ENCODE results near the gene CFAP251. TPM values are rescaled to one million over a fixed set of nuclear protein-coding genes. Genes with fewer than 3 reads are reported as not detected.

Gene CFAP251
- total and polyA plus RNA-seq, 7 donors: 0.68 to 3.0 (median 1.1) TPM; not detected in 1

GRCh38 chr12:121968876-121969275, 50.5 kb downstream of the CFAP251 start:
- Histone ChIP-seq H3K9me3 (no peaks in the 10 kb centered on the region), H3K27ac (no peak overlapping the region), H3K4me3 (no peak overlapping the region), H3K36me3 (no peaks in the 10 kb centered on the region), H3K27me3 (no peaks in the 10 kb centered on the region), H3K4me1 (peaks cover 0 to 16% (median 7%) of the 10 kb centered on the region in 4 donors)
- no peak for TF ChIP-seq POLR2A (IDR thresholded peaks at IDR 0.05)
- no peak for TF ChIP-seq EP300 (IDR thresholded peaks at IDR 0.05)
- no peak for TF ChIP-seq CTCF (IDR thresholded peaks at IDR 0.05)
- no peak for TF ChIP-seq POLR2AphosphoS5 (IDR thresholded peaks at IDR 0.05)
- WGBS, 2 donors: 65 to 84% methylated on average over 10 of the region's 10 CpGs
- DNase-seq: no peak
- intact Hi-C loops (cut with DNase I): no loop called here

GRCh38 chr12:121969726-121970125, 51.3 kb downstream of the CFAP251 start:
- no peaks in the 10 kb centered on the region for H3K9me3 ChIP-seq
- TF ChIP-seq EP300 (IDR thresholded peaks at IDR 0.05) (no peak), CTCF (IDR thresholded peaks at IDR 0.05) (no peak), POLR2AphosphoS5 (IDR thresholded peaks at IDR 0.05) (no peak), POLR2A (IDR thresholded peaks at IDR 0.05) (no peak)
- intact Hi-C loops (cut with DNase I): no loop called here
- no peak overlapping the region for H3K27ac ChIP-seq
- no peaks in the 10 kb centered on the region for H3K27me3 ChIP-seq
- peaks cover 0 to 10% (median 7%) of the 10 kb centered on the region in 4 donors for H3K4me1 ChIP-seq
- 78 to 83% methylated on average over 4 of the region's 4 CpGs for WGBS, 2 donors
- no peak for DNase-seq
- no peaks in the 10 kb centered on the region for H3K36me3 ChIP-seq
- no peak overlapping the region for H3K4me3 ChIP-seq

- intact Hi-C loops (cut with DNase I): no loop called here
- TF ChIP-seq POLR2AphosphoS5 (IDR thresholded peaks at IDR 0.05): no peak
- Histone ChIP-seq H3K4me3 (no peak overlapping the region), H3K9me3 (no peaks in the 10 kb centered on the region), H3K36me3 (no peaks in the 10 kb centered on the region), H3K4me1 (peaks cover 0 to under 1% (median under 1%) of the 10 kb centered on the region in 4 donors), H3K27ac (no peak overlapping the region), H3K27me3 (no peaks in the 10 kb centered on the region)
- no peak for DNase-seq
- 76 to 77% methylated on average over 6 of the region's 6 CpGs for WGBS, 2 donors
Observed at GRCh38 chr12:121970581-121971300, 52.3 kb downstream of the CFAP251 start.

GRCh38 chr12:121974026-121974985, 55.9 kb downstream of the CFAP251 start:
- intact Hi-C loops (cut with DNase I): no loop called here
- WGBS, 2 donors: 81 to 84% methylated on average over 13 of the region's 13 CpGs
- Histone ChIP-seq H3K4me3 (no peak overlapping the region), H3K4me1 (no peaks in the 10 kb centered on the region), H3K27ac (no peak overlapping the region), H3K27me3 (no peaks in the 10 kb centered on the region), H3K36me3 (no peaks in the 10 kb centered on the region), H3K9me3 (no peaks in the 10 kb centered on the region)
- no peak for DNase-seq
- no peak for TF ChIP-seq POLR2A (IDR thresholded peaks at IDR 0.05)
- TF ChIP-seq POLR2AphosphoS5 (IDR thresholded peaks at IDR 0.05): no peak
- TF ChIP-seq CTCF (IDR thresholded peaks at IDR 0.05): no peak
- TF ChIP-seq EP300 (IDR thresholded peaks at IDR 0.05): no peak

- DNase-seq: no peak
Observed at GRCh38 chr12:121975021-121975420, 56.6 kb downstream of the CFAP251 start.

More at GRCh38 chr12:121975021-121975420, 56.6 kb downstream of the CFAP251 start:
- Histone ChIP-seq H3K4me3 (no peak overlapping the region), H3K9me3 (no peaks in the 10 kb centered on the region), H3K27me3 (no peaks in the 10 kb centered on the region), H3K27ac (no peak overlapping the region), H3K4me1 (no peaks in the 10 kb centered on the region), H3K36me3 (no peaks in the 10 kb centered on the region)
- WGBS, 2 donors: 84 to 85% methylated on average over 6 of the region's 6 CpGs
- TF ChIP-seq CTCF (IDR thresholded peaks at IDR 0.05) (no peak), EP300 (IDR thresholded peaks at IDR 0.05) (no peak), POLR2AphosphoS5 (IDR thresholded peaks at IDR 0.05) (no peak), POLR2A (IDR thresholded peaks at IDR 0.05) (no peak)
- intact Hi-C loops (cut with DNase I): no loop called here

Data from sigmoid colon (tissue), 7 donors.